ENCODE measurements around the gene CGB3. TPM values are rescaled to one million over a fixed set of nuclear protein-coding genes. Genes with fewer than 3 reads are reported as not detected.
"Not testable (repeated sequence)": the region's sequence is repeated elsewhere in the genome, so short reads cannot be mapped to it uniquely, and the experiment has no call there.

CGB3 gene
- polyA plus RNA-seq, 1 donor (not counting 4 experiments of a cell fraction or from before 2014, with no cell fraction given) = not detected

GRCh38 chr19:49043548-49043947, 19.4 kb upstream of the CGB3 start, which contains the start of gene CGB5:
TSS of gene CGB5 (plus strand) at chr19:49043848. CDS start at chr19:49044210, 362 bp downstream.
- H3K27me3 ChIP-seq (ENCODE audit: control insufficient read depth, extremely low read depth, insufficient read depth, low read length); FAIRE-seq; H3K9me1 ChIP-seq (ENCODE audit: control insufficient read depth, extremely low read depth, insufficient read depth, low read length); dilution Hi-C loops (cut with MboI; ENCODE audit: extremely low pct_ligation_motif_present, low sequenced_read_pairs); H3K27ac ChIP-seq (ENCODE audit: control insufficient read depth, insufficient read depth, low read length); H4K20me1 ChIP-seq (ENCODE audit: control insufficient read depth, extremely low read depth, insufficient read depth, low read length); DNase-seq (ENCODE audit: low read depth, low spot score); H3K4me1 ChIP-seq (ENCODE audit: control insufficient read depth, extremely low read depth, insufficient read depth, low read length); H3K9ac ChIP-seq (ENCODE audit: control insufficient read depth, extremely low read depth, insufficient read depth, low read length); H3K36me3 ChIP-seq (ENCODE audit: control insufficient read depth in 2 of 2, extremely low read depth in 1 of 2, insufficient read depth in 2 of 2, low read length in 2 of 2); H2AFZ ChIP-seq (ENCODE audit: control insufficient read depth, low read length); H3K79me2 ChIP-seq (ENCODE audit: control insufficient read depth, insufficient read depth, low read length); H3K9me3 ChIP-seq (ENCODE audit: control insufficient read depth, low read depth, low read length); H3K4me3 ChIP-seq (ENCODE audit: control insufficient read depth in 2 of 3, extremely low read depth in 1 of 3, insufficient read depth in 2 of 3, low read depth in 1 of 3, low read length in 3 of 3); H3K4me2 ChIP-seq (ENCODE audit: control insufficient read depth, extremely low read depth, insufficient read depth, low read depth, low read length): not testable (repeated sequence)

- H3K79me2 ChIP-seq (ENCODE audit: control insufficient read depth, insufficient read depth, low read length); H4K20me1 ChIP-seq (ENCODE audit: control insufficient read depth, extremely low read depth, insufficient read depth, low read length); H3K36me3 ChIP-seq (ENCODE audit: control insufficient read depth in 2 of 2, extremely low read depth in 1 of 2, insufficient read depth in 2 of 2, low read length in 2 of 2); H3K4me2 ChIP-seq (ENCODE audit: control insufficient read depth, extremely low read depth, insufficient read depth, low read depth, low read length); dilution Hi-C loops (cut with MboI; ENCODE audit: extremely low pct_ligation_motif_present, low sequenced_read_pairs); H3K27ac ChIP-seq (ENCODE audit: control insufficient read depth, insufficient read depth, low read length); H2AFZ ChIP-seq (ENCODE audit: control insufficient read depth, low read length); H3K9me1 ChIP-seq (ENCODE audit: control insufficient read depth, extremely low read depth, insufficient read depth, low read length); FAIRE-seq; H3K9me3 ChIP-seq (ENCODE audit: control insufficient read depth, low read depth, low read length); H3K4me1 ChIP-seq (ENCODE audit: control insufficient read depth, extremely low read depth, insufficient read depth, low read length); H3K27me3 ChIP-seq (ENCODE audit: control insufficient read depth, extremely low read depth, insufficient read depth, low read length); H3K4me3 ChIP-seq (ENCODE audit: control insufficient read depth in 2 of 3, extremely low read depth in 1 of 3, insufficient read depth in 2 of 3, low read depth in 1 of 3, low read length in 3 of 3); H3K9ac ChIP-seq (ENCODE audit: control insufficient read depth, extremely low read depth, insufficient read depth, low read length); DNase-seq (ENCODE audit: low read depth, low spot score): not testable (repeated sequence)
Observed at GRCh38 chr19:49042666-49043065, 18.5 kb upstream of the CGB3 start.

GRCh38 chr19:49042177-49042576, 18.0 kb upstream of the CGB3 start:
- Histone ChIP-seq H3K4me1 (ENCODE audit: control insufficient read depth, extremely low read depth, insufficient read depth, low read length) (peaks cover 5% of the 10 kb centered on the region), H3K36me3 (ENCODE audit: control insufficient read depth in 2 of 2, extremely low read depth in 1 of 2, insufficient read depth in 2 of 2, low read length in 2 of 2) (no peaks in the 10 kb centered on the region), H2AFZ (ENCODE audit: control insufficient read depth, low read length) (no peak overlapping the region), H3K79me2 (ENCODE audit: control insufficient read depth, insufficient read depth, low read length) (no peaks in the 10 kb centered on the region), H3K27ac (ENCODE audit: control insufficient read depth, insufficient read depth, low read length) (no peak overlapping the region), H3K27me3 (ENCODE audit: control insufficient read depth, extremely low read depth, insufficient read depth, low read length) (no peaks in the 10 kb centered on the region), H3K9me1 (ENCODE audit: control insufficient read depth, extremely low read depth, insufficient read depth, low read length) (no peaks in the 10 kb centered on the region), H3K4me2 (ENCODE audit: control insufficient read depth, extremely low read depth, insufficient read depth, low read depth, low read length) (no peak overlapping the region), H3K9me3 (ENCODE audit: control insufficient read depth, low read depth, low read length) (no peaks in the 10 kb centered on the region), H4K20me1 (ENCODE audit: control insufficient read depth, extremely low read depth, insufficient read depth, low read length) (no peaks in the 10 kb centered on the region), H3K9ac (ENCODE audit: control insufficient read depth, extremely low read depth, insufficient read depth, low read length) (no peak overlapping the region), H3K4me3 (ENCODE audit: control insufficient read depth in 2 of 3, extremely low read depth in 1 of 3, insufficient read depth in 2 of 3, low read depth in 1 of 3, low read length in 3 of 3) (no peak overlapping the region)
- FAIRE-seq (no peak), DNase-seq (ENCODE audit: low read depth, low spot score) (no peak)
- dilution Hi-C loops (cut with MboI; ENCODE audit: extremely low pct_ligation_motif_present, low sequenced_read_pairs) = no loop called here
- TF ChIP-seq EZH2 (IDR thresholded peaks at IDR 0.05; ENCODE audit: low read length) (no peak), CTCF (optimal IDR thresholded peaks at IDR 0.05 in 1 of 3, IDR thresholded peaks at IDR 0.05 in 1 of 3, conservative IDR thresholded peaks at IDR 0.05 in 1 of 3; ENCODE audit: extremely low read depth in 1 of 3, insufficient read depth in 2 of 3, low read length in 3 of 3) (no peak)

- dilution Hi-C loops (cut with MboI; ENCODE audit: extremely low pct_ligation_motif_present, low sequenced_read_pairs); H3K36me3 ChIP-seq (ENCODE audit: control insufficient read depth in 2 of 2, extremely low read depth in 1 of 2, insufficient read depth in 2 of 2, low read length in 2 of 2); H3K4me3 ChIP-seq (ENCODE audit: control insufficient read depth in 2 of 3, extremely low read depth in 1 of 3, insufficient read depth in 2 of 3, low read depth in 1 of 3, low read length in 3 of 3); H2AFZ ChIP-seq (ENCODE audit: control insufficient read depth, low read length); H3K27me3 ChIP-seq (ENCODE audit: control insufficient read depth, extremely low read depth, insufficient read depth, low read length); H3K9me1 ChIP-seq (ENCODE audit: control insufficient read depth, extremely low read depth, insufficient read depth, low read length); H3K4me2 ChIP-seq (ENCODE audit: control insufficient read depth, extremely low read depth, insufficient read depth, low read depth, low read length); H3K4me1 ChIP-seq (ENCODE audit: control insufficient read depth, extremely low read depth, insufficient read depth, low read length); FAIRE-seq; H4K20me1 ChIP-seq (ENCODE audit: control insufficient read depth, extremely low read depth, insufficient read depth, low read length); H3K27ac ChIP-seq (ENCODE audit: control insufficient read depth, insufficient read depth, low read length); DNase-seq (ENCODE audit: low read depth, low spot score); H3K9me3 ChIP-seq (ENCODE audit: control insufficient read depth, low read depth, low read length); H3K79me2 ChIP-seq (ENCODE audit: control insufficient read depth, insufficient read depth, low read length); H3K9ac ChIP-seq (ENCODE audit: control insufficient read depth, extremely low read depth, insufficient read depth, low read length): not testable (repeated sequence)
Observed at GRCh38 chr19:49039736-49040135, 15.6 kb upstream of the CGB3 start.

Data from keratinocyte (primary cell).